ENCODE data around the gene SPATA1. TPM values are rescaled to one million over a fixed set of nuclear protein-coding genes. Genes with fewer than 3 reads are reported as not detected.

SPATA1 gene
- total and polyA plus RNA-seq, 2 of the 13 experiments (the other 11 are each of a cell fraction or from before 2014, with no cell fraction given), result 0.70 to 1.4 TPM

DNA sequence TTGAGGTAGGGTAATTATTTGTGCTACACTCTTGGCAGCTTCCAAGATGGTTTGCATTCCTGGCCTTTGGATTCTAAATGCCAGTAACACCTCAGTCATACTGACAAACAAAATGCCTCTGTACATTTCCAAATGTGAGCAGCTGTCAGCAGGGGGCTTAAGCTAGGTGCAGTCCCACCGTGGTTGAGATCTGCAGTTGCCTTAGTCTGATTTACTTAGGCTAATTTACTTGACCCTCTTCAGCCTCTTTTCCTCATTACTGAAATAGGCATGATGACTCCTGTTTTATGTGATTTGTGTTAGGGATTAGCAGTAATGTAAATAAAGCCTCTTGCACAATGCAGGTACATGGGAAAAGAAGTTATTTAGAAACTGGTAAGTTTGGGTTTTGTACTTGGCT is 13.5 kb upstream of the SPATA1 start (continued):
- TF ChIP-seq PAXIP1 (CRISPR knock-in tag; conservative IDR thresholded peaks at IDR 0.05) (peak; percentile 35; the same call in 1 of the 2 replicates), TBP (CRISPR knock-in tag; IDR thresholded peaks at IDR 0.05) (no peak), ZNF230 (CRISPR knock-in tag; IDR thresholded peaks at IDR 0.05) (no peak), ZBTB7A (CRISPR knock-in tag; IDR thresholded peaks at IDR 0.05) (no peak), ZNF343 (CRISPR knock-in tag; IDR thresholded peaks at IDR 0.05) (no peak), HMG20A (CRISPR knock-in tag; IDR thresholded peaks at IDR 0.05; ENCODE audit: borderline replicate concordance) (peak; percentile 38; the same call in 1 of the 2 replicates), SALL2 (CRISPR knock-in tag; IDR thresholded peaks at IDR 0.05) (no peak), ADNP (CRISPR knock-in tag; IDR thresholded peaks at IDR 0.05) (no peak), CREB1 (IDR thresholded peaks at IDR 0.05) (no peak), CREB1 (CRISPR knock-in tag; IDR thresholded peaks at IDR 0.05) (peak; percentile 54), NR2F2 (IDR thresholded peaks at IDR 0.05; ENCODE audit: borderline replicate concordance, low read depth) (no peak), STAT5B (CRISPR knock-in tag; IDR thresholded peaks at IDR 0.05) (no peak), SNAPC2 (CRISPR knock-in tag; IDR thresholded peaks at IDR 0.05) (no peak), ZNF337 (CRISPR knock-in tag; IDR thresholded peaks at IDR 0.05; ENCODE audit: borderline replicate concordance, low read depth) (no peak), ZNF121 (CRISPR knock-in tag; IDR thresholded peaks at IDR 0.05) (no peak), NFKBIZ (CRISPR knock-in tag; IDR thresholded peaks at IDR 0.05) (no peak), ZNF274 (CRISPR knock-in tag; IDR thresholded peaks at IDR 0.05) (no peak), MIXL1 (CRISPR knock-in tag; IDR thresholded peaks at IDR 0.05) (peak; percentile 49), ZNF430 (CRISPR knock-in tag; IDR thresholded peaks at IDR 0.05) (no peak), SYNCRIP (IDR thresholded peaks at IDR 0.05; ENCODE audit: insufficient read depth, low read depth, low read length) (no peak), MAFK (conservative IDR thresholded peaks at IDR 0.05 in 1 of 2, IDR thresholded peaks at IDR 0.05 in 1 of 2; ENCODE audit: low read length in 2 of 2) (no peak)
- TF ChIP-seq, protein P1, sequence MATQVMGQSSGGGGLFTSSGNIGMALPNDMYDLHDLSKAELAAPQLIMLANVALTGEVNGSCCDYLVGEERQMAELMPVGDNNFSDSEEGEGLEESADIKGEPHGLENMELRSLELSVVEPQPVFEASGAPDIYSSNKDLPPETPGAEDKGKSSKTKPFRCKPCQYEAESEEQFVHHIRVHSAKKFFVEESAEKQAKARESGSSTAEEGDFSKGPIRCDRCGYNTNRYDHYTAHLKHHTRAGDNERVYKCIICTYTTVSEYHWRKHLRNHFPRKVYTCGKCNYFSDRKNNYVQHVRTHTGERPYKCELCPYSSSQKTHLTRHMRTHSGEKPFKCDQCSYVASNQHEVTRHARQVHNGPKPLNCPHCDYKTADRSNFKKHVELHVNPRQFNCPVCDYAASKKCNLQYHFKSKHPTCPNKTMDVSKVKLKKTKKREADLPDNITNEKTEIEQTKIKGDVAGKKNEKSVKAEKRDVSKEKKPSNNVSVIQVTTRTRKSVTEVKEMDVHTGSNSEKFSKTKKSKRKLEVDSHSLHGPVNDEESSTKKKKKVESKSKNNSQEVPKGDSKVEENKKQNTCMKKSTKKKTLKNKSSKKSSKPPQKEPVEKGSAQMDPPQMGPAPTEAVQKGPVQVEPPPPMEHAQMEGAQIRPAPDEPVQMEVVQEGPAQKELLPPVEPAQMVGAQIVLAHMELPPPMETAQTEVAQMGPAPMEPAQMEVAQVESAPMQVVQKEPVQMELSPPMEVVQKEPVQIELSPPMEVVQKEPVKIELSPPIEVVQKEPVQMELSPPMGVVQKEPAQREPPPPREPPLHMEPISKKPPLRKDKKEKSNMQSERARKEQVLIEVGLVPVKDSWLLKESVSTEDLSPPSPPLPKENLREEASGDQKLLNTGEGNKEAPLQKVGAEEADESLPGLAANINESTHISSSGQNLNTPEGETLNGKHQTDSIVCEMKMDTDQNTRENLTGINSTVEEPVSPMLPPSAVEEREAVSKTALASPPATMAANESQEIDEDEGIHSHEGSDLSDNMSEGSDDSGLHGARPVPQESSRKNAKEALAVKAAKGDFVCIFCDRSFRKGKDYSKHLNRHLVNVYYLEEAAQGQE (IDR thresholded peaks at IDR 0.05; ENCODE audit: borderline replicate concordance in 1 of 2, low read depth in 1 of 2, low read length in 2 of 2), result no peak
- TF ChIP-seq, protein P2, sequence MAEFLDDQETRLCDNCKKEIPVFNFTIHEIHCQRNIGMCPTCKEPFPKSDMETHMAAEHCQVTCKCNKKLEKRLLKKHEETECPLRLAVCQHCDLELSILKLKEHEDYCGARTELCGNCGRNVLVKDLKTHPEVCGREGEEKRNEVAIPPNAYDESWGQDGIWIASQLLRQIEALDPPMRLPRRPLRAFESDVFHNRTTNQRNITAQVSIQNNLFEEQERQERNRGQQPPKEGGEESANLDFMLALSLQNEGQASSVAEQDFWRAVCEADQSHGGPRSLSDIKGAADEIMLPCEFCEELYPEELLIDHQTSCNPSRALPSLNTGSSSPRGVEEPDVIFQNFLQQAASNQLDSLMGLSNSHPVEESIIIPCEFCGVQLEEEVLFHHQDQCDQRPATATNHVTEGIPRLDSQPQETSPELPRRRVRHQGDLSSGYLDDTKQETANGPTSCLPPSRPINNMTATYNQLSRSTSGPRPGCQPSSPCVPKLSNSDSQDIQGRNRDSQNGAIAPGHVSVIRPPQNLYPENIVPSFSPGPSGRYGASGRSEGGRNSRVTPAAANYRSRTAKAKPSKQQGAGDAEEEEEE (CRISPR knock-in tag; IDR thresholded peaks at IDR 0.05; ENCODE audit: borderline replicate concordance), result no peak
- TF ChIP-seq, protein P3, sequence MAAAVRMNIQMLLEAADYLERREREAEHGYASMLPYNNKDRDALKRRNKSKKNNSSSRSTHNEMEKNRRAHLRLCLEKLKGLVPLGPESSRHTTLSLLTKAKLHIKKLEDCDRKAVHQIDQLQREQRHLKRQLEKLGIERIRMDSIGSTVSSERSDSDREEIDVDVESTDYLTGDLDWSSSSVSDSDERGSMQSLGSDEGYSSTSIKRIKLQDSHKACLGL (CRISPR knock-in tag; IDR thresholded peaks at IDR 0.05), result no peak
